Activated CD4-positive, alpha-beta T cell treated with anti-CD3 and anti-CD28 coated beads, Interleukin-2, amount 50 U/mL, for 48 hours (primary cell): ENCODE measurements around the gene THSD7A.

Experiments
- DNase-seq, 2 experiments: peaks; one replicate each; pipeline ENCODE4 v3.0.0-alpha.2; 2020

THSD7A gene

DNA sequence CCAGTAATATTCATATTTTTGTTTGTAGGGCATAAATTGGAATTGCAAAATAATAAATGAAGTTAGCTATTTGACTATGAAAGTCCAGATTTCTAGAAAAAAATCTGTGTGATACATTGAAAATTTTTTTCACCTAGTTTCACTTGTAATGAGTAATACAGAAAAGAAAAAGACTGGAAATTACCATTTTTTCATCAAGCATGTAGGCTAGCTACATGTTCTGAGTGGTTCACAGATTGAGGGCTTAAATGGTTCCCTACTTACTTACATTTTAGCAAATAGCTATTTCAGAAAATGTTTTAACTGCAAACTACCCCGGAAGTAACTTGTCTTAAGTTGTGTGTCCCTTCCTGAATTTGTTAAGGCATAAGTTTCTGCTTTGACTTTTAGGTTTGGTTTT, 462.3 kb downstream of the THSD7A start:
- DNase-seq = no peak

GRCh38 chr7:11366118-11366517, 465.9 kb downstream of the THSD7A start:
- DNase-seq = no peak

- no peak for DNase-seq
These were observed 473.4 kb downstream of the THSD7A start for GRCh38 chr7:11358637-11359036.

- DNase-seq = no peak
These were observed 476.5 kb downstream of the THSD7A start for GRCh38 chr7:11355399-11356005.

DNA sequence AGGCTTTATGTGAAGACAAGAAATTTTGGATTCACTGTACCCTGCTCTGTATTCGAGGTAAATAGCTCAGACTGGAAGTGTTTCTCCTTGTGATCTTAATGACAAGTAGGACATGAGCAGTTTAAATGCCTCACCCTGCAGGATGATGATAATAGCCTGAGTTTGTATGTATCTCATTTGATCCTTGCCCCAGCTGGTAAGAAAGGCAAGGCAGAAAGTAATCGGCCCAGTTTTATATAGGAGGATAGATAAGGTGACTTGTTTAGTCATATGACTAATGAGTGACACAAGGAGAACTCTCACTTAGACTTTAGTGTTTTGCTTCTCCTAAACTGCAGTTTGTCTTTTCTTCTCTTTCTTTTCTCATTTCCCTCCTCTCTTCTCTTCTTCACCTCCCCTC, 485.7 kb downstream of the THSD7A start:
- no peak for DNase-seq

- no peak for DNase-seq
These were observed 486.4 kb downstream of the THSD7A start for GRCh38 chr7:11345621-11346020.

DNA sequence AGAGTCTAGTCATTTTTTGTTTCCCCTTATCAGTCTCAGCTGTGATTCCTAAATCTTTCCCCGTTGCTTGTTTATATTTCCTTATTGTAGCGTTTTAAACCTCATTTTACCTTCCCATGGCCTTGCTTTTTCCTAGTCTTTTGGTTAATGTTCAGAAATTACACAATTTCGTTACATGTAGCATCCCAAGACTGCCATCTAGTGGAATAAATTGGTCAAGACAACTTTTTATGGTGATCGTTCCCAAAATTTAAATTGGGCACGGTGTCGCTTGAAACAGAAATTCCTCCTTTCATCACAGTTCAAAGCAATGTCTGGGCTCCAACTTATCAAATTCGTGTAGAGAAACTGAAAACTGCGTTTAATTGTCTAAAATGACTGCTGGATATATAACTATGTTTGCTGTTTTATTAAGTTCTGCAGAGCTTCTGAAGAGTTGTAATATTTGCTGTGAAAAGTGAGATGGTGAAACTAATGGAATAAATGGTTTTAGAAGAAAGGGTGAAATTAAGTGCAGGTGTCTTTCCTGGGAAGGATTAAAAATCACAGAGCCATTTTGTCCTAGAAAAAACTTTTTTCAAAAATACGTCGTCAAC, 488.1 kb downstream of the THSD7A start:
- no peak for DNase-seq

DNA sequence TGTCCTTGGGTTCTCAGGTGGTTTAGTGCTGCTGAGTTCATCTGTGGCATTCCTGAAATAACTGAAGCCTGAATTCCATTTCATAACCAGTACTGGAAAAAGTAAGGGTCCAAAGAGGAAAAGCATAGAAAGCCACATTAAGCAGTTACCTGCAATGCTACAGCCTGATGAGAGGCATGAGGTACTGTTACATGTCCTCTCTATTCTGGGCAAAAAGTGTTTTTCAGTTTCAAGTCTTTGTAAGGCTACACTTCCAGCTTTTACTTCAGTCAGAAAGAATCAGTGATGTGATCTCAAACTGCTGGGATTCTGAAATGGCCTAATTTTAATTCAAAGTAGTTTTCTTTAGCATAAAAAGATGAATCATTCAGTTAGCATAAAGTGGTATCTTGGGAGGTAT, 488.9 kb downstream of the THSD7A start:
- DNase-seq = no peak

- no peak for DNase-seq
These were observed 490.6 kb downstream of the THSD7A start for GRCh38 chr7:11341285-11341944.

DNA sequence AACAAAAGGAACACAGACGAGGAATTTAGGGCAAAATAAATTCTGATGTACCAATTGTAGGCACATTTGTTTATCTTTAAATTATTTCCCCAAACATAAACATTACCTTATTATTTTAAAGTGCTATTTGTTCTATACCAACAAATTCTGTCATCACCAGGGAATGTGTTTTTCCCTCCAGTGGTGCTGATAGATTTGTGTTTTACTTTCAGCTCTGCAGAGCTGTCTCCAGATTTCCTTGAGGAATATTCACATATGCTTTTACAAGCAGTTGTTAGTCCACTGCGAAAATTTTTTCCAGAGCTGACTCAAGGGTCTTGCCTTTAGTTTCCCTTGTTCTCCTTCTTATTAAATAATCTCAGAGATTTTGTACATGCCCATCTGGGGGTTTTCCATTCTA, 495.6 kb downstream of the THSD7A start:
- no peak for DNase-seq

- no peak for DNase-seq
These were observed 496.1 kb downstream of the THSD7A start for GRCh38 chr7:11335947-11336346.

DNA sequence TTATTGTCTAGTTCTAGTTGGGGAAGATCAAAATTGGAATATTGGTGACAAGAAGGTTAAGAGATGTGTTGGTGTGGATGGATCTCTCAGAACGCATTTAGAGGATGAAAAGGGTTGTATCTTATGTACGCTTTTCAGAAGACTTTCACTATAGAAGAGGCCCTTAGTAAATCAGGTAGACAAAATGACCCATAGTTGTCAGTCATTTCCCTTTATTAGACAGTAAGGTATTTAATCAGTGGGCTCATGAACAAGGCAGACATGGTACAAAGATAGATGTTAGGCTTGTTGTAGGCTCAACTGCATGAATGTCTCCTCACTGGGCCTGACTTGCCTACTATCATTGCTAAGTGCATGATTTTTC, 499.2 kb downstream of the THSD7A start:
- DNase-seq = no peak

GRCh38 chr7:11332186-11332864, 499.7 kb downstream of the THSD7A start:
- DNase-seq = peak; percentile 2 to 12

- no peak for DNase-seq
These were observed 500.6 kb downstream of the THSD7A start for GRCh38 chr7:11331128-11332102.

- no peak for DNase-seq
These were observed 501.3 kb downstream of the THSD7A start for GRCh38 chr7:11330717-11331116.

- DNase-seq = no peak
These were observed 501.8 kb downstream of the THSD7A start for GRCh38 chr7:11330208-11330607.

DNA sequence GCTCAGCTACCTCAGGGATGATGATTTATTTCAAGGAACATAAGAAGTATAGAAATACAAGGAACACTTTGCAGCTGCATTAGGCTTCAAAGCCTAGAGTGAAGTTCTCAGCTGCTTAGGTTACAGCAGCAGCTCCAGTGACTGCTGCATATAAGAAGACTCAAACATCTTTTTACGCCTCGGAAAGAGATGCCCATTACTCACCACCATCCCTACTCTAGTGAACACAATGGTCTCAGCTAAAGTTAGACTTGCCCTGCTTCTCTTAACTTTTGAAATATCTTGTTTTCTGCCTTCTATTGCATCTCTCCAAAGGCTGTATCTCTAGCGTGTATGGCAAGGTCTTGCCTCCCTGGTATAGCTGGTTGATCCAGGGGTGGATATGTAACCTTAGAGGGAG, 502.4 kb downstream of the THSD7A start:
- DNase-seq = no peak

DNA sequence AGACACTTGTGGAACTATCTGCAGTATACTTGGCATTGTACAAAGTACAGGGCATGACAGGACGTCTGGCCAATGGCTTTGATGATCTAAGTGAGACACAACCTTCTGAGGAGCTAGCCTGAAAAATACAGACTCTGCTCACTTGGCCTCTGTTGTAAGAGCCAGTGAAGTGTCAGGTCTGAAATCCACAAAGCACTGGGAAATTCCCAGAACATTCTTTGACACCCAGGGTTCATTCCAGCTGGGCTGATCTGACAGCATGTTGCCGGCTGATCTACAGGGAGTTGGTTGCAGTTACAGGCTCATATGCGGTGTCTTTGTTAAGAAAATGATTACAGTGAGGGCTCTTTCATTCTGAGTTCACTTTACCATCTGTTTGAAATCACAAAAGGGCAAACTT, 503.7 kb downstream of the THSD7A start:
- DNase-seq = no peak

- no peak for DNase-seq
These were observed 504.4 kb downstream of the THSD7A start for GRCh38 chr7:11327633-11328032.
